H1 (cell line): ENCODE data around the gene TOM1. TPM values are rescaled to one million over a fixed set of nuclear protein-coding genes. Genes with fewer than 3 reads are reported as not detected.

ENCODE experiments used
- CTCF ChIA-PET: fragments of 300-600 bp; sonication (Branson Sonifier 250); formaldehyde crosslinking; loops from one replicate; lab custom pipeline; 2021; ENCODE audit not compliant: partially characterized antibody; lab: Charles Lee
- POLR2A ChIA-PET: fragments of 300-600 bp; sonication (Branson Sonifier 250); formaldehyde crosslinking; loops from one replicate; lab custom pipeline; 2021; ENCODE audit warnings: inconsistent platforms; ENCODE audit not compliant: partially characterized antibody; lab: Charles Lee
- DNase-seq, 2 experiments: peaks; one replicate each; pipeline versions ENCODE4 v3.0.0 to v3.0.0-alpha.2; 2010 to 2022; ENCODE audit warnings: low spot score in 2 of 2, low read depth in 1 of 2, mixed read lengths in 1 of 2
- FAIRE-seq: peaks from 2 replicates; lab custom pipeline; 2011; peaks lifted over from hg19 to GRCh38; lab: Jason Lieb, UNC
- H2AFZ ChIP-seq: 2 replicates; pipeline ENCODE4 v1.8.1; 2012; ENCODE audit warnings: low read length, inconsistent platforms
- H2AK5ac ChIP-seq: 2 replicates; pipeline ENCODE4 v1.6.1; 2013; ENCODE audit warnings: low read depth, low read length
- H2BK120ac ChIP-seq: replicated peaks from 2 replicates; pipeline ENCODE3; 2013; ENCODE audit warnings: low read depth, low read length, inconsistent platforms
- H2BK12ac ChIP-seq: 2 replicates; pipeline ENCODE4 v1.6.1; 2013; ENCODE audit warnings: low read depth, low read length
- H2BK15ac ChIP-seq: 2 replicates; pipeline ENCODE4 v1.6.1; 2013; ENCODE audit warnings: low read length
- H2BK20ac ChIP-seq: 2 replicates; pipeline ENCODE4 v1.6.1; 2013; ENCODE audit warnings: low read length
- H2BK5ac ChIP-seq: 2 replicates; pipeline ENCODE4 v1.6.1; 2013; ENCODE audit warnings: low read depth, low read length
- H3K14ac ChIP-seq: 2 replicates; pipeline ENCODE4 v1.6.1; 2013; ENCODE audit warnings: inconsistent platforms; ENCODE audit not compliant: insufficient read length
- H3K18ac ChIP-seq: 2 replicates; pipeline ENCODE4 v1.6.1; 2013; ENCODE audit warnings: low read length; ENCODE audit errors: extremely low read depth
- H3K23ac ChIP-seq: 2 replicates; pipeline ENCODE4 v1.6.1; 2013; ENCODE audit warnings: inconsistent platforms; ENCODE audit not compliant: insufficient read length
- H3K23me2 ChIP-seq: 2 replicates; pipeline ENCODE4 v1.6.1; 2013; ENCODE audit warnings: low read depth, low read length
- H3K27ac ChIP-seq: 2 replicates; pipeline ENCODE4 v1.6.1; 2011; ENCODE audit warnings: low read depth, low read length, inconsistent platforms
- H3K27me3 ChIP-seq, 4 experiments: replicated peaks in 1 of 4; 1 replicate in 1 of 4; 2 replicates in 3 of 4; pipeline versions ENCODE4 v1.6.1 to v1.8.1; 2011 to 2013; ENCODE audit warnings: low read length in 3 of 4, mild to moderate bottlenecking in 3 of 4, inconsistent platforms in 2 of 4, mixed read lengths in 2 of 4, moderate library complexity in 1 of 4; ENCODE audit not compliant: control insufficient read depth in 3 of 4, insufficient read depth in 3 of 4; ENCODE audit errors: extremely low read depth in 1 of 4
- H3K36me3 ChIP-seq, 4 experiments: 2 replicates each; pipeline versions ENCODE4 v1.6.1 to v1.8.1; 2011 to 2013; ENCODE audit warnings: mild to moderate bottlenecking in 4 of 4, low read length in 3 of 4, moderate library complexity in 2 of 4, control low read depth in 1 of 4, inconsistent platforms in 1 of 4; ENCODE audit not compliant: insufficient read depth in 4 of 4, control insufficient read depth in 2 of 4
- H3K4ac ChIP-seq: replicated peaks from 2 replicates; pipeline ENCODE3; 2013; ENCODE audit warnings: low read length, low read depth, mixed read lengths, inconsistent platforms; ENCODE audit not compliant: insufficient read length
- H3K4me1 ChIP-seq, 4 experiments: replicated peaks in 1 of 4; 1 replicate in 1 of 4; 2 replicates in 3 of 4; pipeline versions ENCODE4 v1.6.1 to v1.8.1; 2011 to 2013; ENCODE audit warnings: low read length in 3 of 4, inconsistent platforms in 2 of 4, mixed read lengths in 1 of 4; ENCODE audit not compliant: insufficient read depth in 4 of 4, control insufficient read depth in 3 of 4
- H3K4me2 ChIP-seq, 2 experiments: 2 replicates each; pipeline versions ENCODE4 v1.6.1 to v1.8.1; 2011 to 2013; ENCODE audit warnings: low read depth in 2 of 2, low read length in 2 of 2, control low read depth in 1 of 2, inconsistent platforms in 1 of 2, mild to moderate bottlenecking in 1 of 2; ENCODE audit not compliant: insufficient read depth in 1 of 2
- H3K4me3 ChIP-seq, 4 experiments: fragments of 200-600, 300-600 bp in 1 of 4; sonication (generic), shearing (Covaris generic), sonication (Bioruptor Twin) in 1 of 4; 2 replicates each; pipeline versions ENCODE4 v1.5.1 to v1.8.1; 2011 to 2016; ENCODE audit warnings: low read length in 4 of 4, low read depth in 3 of 4, control low read depth in 2 of 4, inconsistent platforms in 2 of 4, mild to moderate bottlenecking in 2 of 4, mixed read lengths in 1 of 4, moderate library complexity in 1 of 4; ENCODE audit not compliant: insufficient read depth in 2 of 4; ENCODE audit errors: extremely low read depth in 1 of 4
- H3K56ac ChIP-seq: replicated peaks from 2 replicates; pipeline ENCODE3; 2013; ENCODE audit warnings: low read depth, mild to moderate bottlenecking, mixed read lengths, low read length, inconsistent platforms; ENCODE audit not compliant: insufficient read length
- H3K79me1 ChIP-seq: 2 replicates; pipeline ENCODE4 v1.6.1; 2013; ENCODE audit warnings: low read depth, low read length, control low read depth
- H3K79me2 ChIP-seq, 2 experiments: 2 replicates each; pipeline versions ENCODE4 v1.6.1 to v1.8.1; 2012 to 2013; ENCODE audit warnings: low read length in 2 of 2, mild to moderate bottlenecking in 2 of 2, inconsistent platforms in 1 of 2; ENCODE audit not compliant: insufficient read depth in 2 of 2, control insufficient read depth in 1 of 2
- H3K9ac ChIP-seq, 4 experiments: replicated peaks in 1 of 4; 1 replicate in 1 of 4; 2 replicates in 3 of 4; pipeline versions ENCODE4 v1.6.1 to v1.8.1; 2011 to 2013; ENCODE audit warnings: low read depth in 3 of 4, low read length in 3 of 4, control low read depth in 2 of 4, mild to moderate bottlenecking in 2 of 4, moderate library complexity in 2 of 4, inconsistent platforms in 1 of 4; ENCODE audit errors: extremely low read depth in 1 of 4
- H3K9me3 ChIP-seq, 2 experiments: 2 replicates each; pipeline versions ENCODE4 v1.6.1 to v1.8.1; 2012 to 2013; ENCODE audit warnings: mild to moderate bottlenecking in 2 of 2, moderate library complexity in 2 of 2, control low read depth in 1 of 2, inconsistent platforms in 1 of 2, low read depth in 1 of 2, low read length in 1 of 2, mixed read lengths in 1 of 2; ENCODE audit not compliant: insufficient read depth in 2 of 2
- H4K20me1 ChIP-seq, 2 experiments: replicated peaks in 1 of 2; 2 replicates each; pipeline versions ENCODE3 to v1.8.1; 2011 to 2013; ENCODE audit warnings: inconsistent platforms in 2 of 2, low read length in 2 of 2, mild to moderate bottlenecking in 1 of 2; ENCODE audit not compliant: insufficient read depth in 2 of 2, control insufficient read depth in 1 of 2
- H4K5ac ChIP-seq: 2 replicates; pipeline ENCODE4 v1.6.1; 2013; ENCODE audit warnings: low read length, low read depth, mixed read lengths, inconsistent platforms; ENCODE audit not compliant: insufficient read length
- H4K8ac ChIP-seq: 2 replicates; pipeline ENCODE4 v1.8.0; 2013; ENCODE audit warnings: mild to moderate bottlenecking, moderate library complexity, low read length, inconsistent platforms; ENCODE audit not compliant: insufficient read depth; ENCODE audit errors: extremely low read depth
- H4K91ac ChIP-seq: replicated peaks from 2 replicates; pipeline ENCODE3; 2013; ENCODE audit warnings: low read length, mixed read lengths, inconsistent platforms; ENCODE audit not compliant: insufficient read length
- CREB1 ChIP-seq: IDR thresholded peaks from 2 replicates; pipeline ENCODE4 v1.6.1; 2012; ENCODE audit warnings: inconsistent platforms
- FOSL1 ChIP-seq: IDR thresholded peaks from 2 replicates; pipeline ENCODE4 v1.6.1; 2011; ENCODE audit warnings: mild to moderate bottlenecking, low read depth, low read length, moderate library complexity; ENCODE audit not compliant: insufficient read depth
- WGBS, 2 experiments: shearing (Covaris generic) in 1 of 2; methylation state at CpG; one replicate each; pipeline versions ENCODE4 v1.1.6 to v1.1.7; 2013 to 2015; ENCODE audit warnings: low lambda C conversion rate in 2 of 2, mixed read lengths in 2 of 2, inconsistent platforms in 1 of 2, low coverage in 1 of 2, missing lambda C conversion rate in 1 of 2; ENCODE audit not compliant: insufficient replicate concordance in 2 of 2, insufficient coverage in 1 of 2, insufficient read length in 1 of 2; ENCODE audit errors: extremely low coverage in 1 of 2, missing lambda C conversion rate in 1 of 2; 5-methylcytosine and 5-hydroxymethylcytosine counted together
- polyA plus RNA-seq, 7 experiments: library from polyadenylated mRNA; depleted of rRNA in 3 of 7; stranded (reverse) in 5 of 7; unstranded in 2 of 7; fragments of >200 nt in 5 of 7; fragments of 200-250 nt in 2 of 7; gene quantifications; 1 replicate in 5 of 7; 2 replicates in 1 of 7; 4 replicates in 1 of 7; pipeline versions ENCODE4 v1.2.1 to v1.2.3, GENCODE V29; 2011 to 2013; ENCODE audit warnings: missing spikeins in 2 of 7, mixed read lengths in 2 of 7
- total RNA-seq: library from RNA; stranded (reverse); fragmentation: NEBNext Ultra II Directional; extraction: Animal tissue kit (Norgen Biotek cat#: 25700); gene quantifications from 2 replicates; pipeline ENCODE4 v1.2.1, GENCODE V29; 2021

TOM1 gene
- total and polyA plus RNA-seq, 2 of the 8 experiments (the other 6 are each of a cell fraction or from before 2014, with no cell fraction given), result 25.1 to 39.2 TPM

DNA sequence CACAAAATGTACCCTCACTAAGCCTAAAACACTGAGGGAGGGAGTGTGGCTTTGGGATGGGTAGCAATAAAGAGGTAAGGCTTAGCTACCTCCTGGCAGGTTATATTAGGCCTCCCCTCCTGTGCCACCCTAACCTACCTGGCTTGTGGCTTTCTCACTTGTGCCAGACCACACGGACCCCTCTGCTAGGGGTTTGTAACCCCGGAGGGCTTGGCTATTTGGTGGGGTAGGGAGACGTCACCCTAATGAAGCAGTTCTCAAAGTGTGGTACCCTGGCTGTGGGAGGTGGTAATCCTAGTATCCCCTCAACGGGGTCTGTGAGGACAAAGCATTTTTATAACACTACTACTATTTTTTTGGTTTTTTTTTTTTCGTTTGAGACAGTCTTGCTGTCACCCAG is 91.2 kb downstream of the TOM1 start:
- Histone ChIP-seq H2BK12ac (no peak overlapping the region), H3K14ac (no peak overlapping the region), H2BK5ac (no peak overlapping the region), H4K8ac (no peak overlapping the region), H4K91ac (no peak overlapping the region), H3K79me2 (no peaks in the 10 kb centered on the region), H2AK5ac (no peak overlapping the region), H3K4me2 (no peak overlapping the region), H3K4me1 (no peaks in the 10 kb centered on the region), H3K4me3 (no peak overlapping the region), H3K23ac (no peak overlapping the region), H3K4ac (no peak overlapping the region), H2BK15ac (no peak overlapping the region), H2AFZ (no peak overlapping the region), H4K5ac (no peak overlapping the region), H3K27me3 (no peaks in the 10 kb centered on the region), H3K56ac (no peak overlapping the region), H3K23me2 (no peaks in the 10 kb centered on the region), H3K18ac (no peak overlapping the region), H2BK120ac (no peak overlapping the region), H3K9ac (no peak overlapping the region), H2BK20ac (no peak overlapping the region), H3K79me1 (no peaks in the 10 kb centered on the region), H4K20me1 (no peaks in the 10 kb centered on the region), H3K9me3 (no peaks in the 10 kb centered on the region), H3K27ac (no peak overlapping the region), H3K36me3 (peaks cover 0 to 13% (median 8%) of the 10 kb centered on the region in 4 experiments; a peak in 7 of 8 replicates)
- TF ChIP-seq CREB1 (no peak), FOSL1 (no peak)
- ChIA-PET CTCF (interaction anchor here (0.7 to 1.3 kb wide), 3 partner anchors 30 to 611 kb away, joined by 3 to 4 read pairs (median 3); no protein-coding TSS in a partner anchor), POLR2A (interaction anchor here (57.4 kb wide), 1 partner anchor 24 kb away, joined by 1995 read pairs; the partner anchor contains the start of gene MCM5)
- WGBS, 2 experiments, result 91% methylated on average over 5 of the region's 5 CpGs; no CpG with 5 or more reads in 1 of the 2 experiments
- FAIRE-seq, result no peak
- DNase-seq, result no peak
